Natural killer cell (primary cell): ENCODE results near the gene PCSK5. TPM values are rescaled to one million over a fixed set of nuclear protein-coding genes. Genes with fewer than 3 reads are reported as not detected.

Experiments used
- ATAC-seq, 3 donors: fragments of 150-1000 bp in 2 of 3; fragments of 200-7000 bp in 1 of 3; cut with Tn5 transposase; 1 replicate in 1 of 3; 2 replicates in 2 of 3; pipeline ENCODE4 v1.10.0; 2021; ENCODE audit warnings: mild to moderate bottlenecking in 2 of 3, moderate library complexity in 2 of 3
- DNase-seq, 2 donors: peaks; one replicate each; pipeline versions ENCODE4 v3.0.0 to v3.0.0-alpha.2; 2013 to 2021; ENCODE audit warnings: mixed read lengths in 1 of 2
- H3K27ac ChIP-seq: one replicate; pipeline ENCODE4 v1.5.1; 2013; ENCODE audit warnings: mild to moderate bottlenecking, low read length
- H3K27me3 ChIP-seq: one replicate; pipeline ENCODE4 v1.6.1; 2013; ENCODE audit warnings: low read length; ENCODE audit not compliant: control insufficient read depth, insufficient read depth
- H3K36me3 ChIP-seq: one replicate; pipeline ENCODE4 v1.6.1; 2013; ENCODE audit warnings: low read length; ENCODE audit not compliant: control insufficient read depth, insufficient read depth
- H3K4me1 ChIP-seq: one replicate; pipeline ENCODE4 v1.6.1; 2013; ENCODE audit warnings: low read length; ENCODE audit not compliant: control insufficient read depth, insufficient read depth
- H3K4me3 ChIP-seq: one replicate; pipeline ENCODE4 v1.5.1; 2013; ENCODE audit warnings: low read length
- H3K9me3 ChIP-seq: one replicate; pipeline ENCODE4 v1.6.1; 2013; ENCODE audit warnings: low read length; ENCODE audit not compliant: control insufficient read depth, insufficient read depth
- H3K27ac Mint-ChIP-seq, 2 donors: one replicate each; pipeline ENCODE4 v1.8.0; 2022; ENCODE audit warnings: mild to moderate bottlenecking in 2 of 2, mixed read lengths in 2 of 2, moderate library complexity in 1 of 2
- H3K27me3 Mint-ChIP-seq, 2 donors: one replicate each; pipeline ENCODE4 v1.8.0; 2022; ENCODE audit warnings: low read depth in 2 of 2, mixed read lengths in 2 of 2
- H3K36me3 Mint-ChIP-seq: one replicate; pipeline ENCODE4 v1.8.0; 2022; ENCODE audit warnings: mixed read lengths
- H3K4me1 Mint-ChIP-seq, 2 donors: one replicate each; pipeline ENCODE4 v1.8.0; 2022; ENCODE audit warnings: mixed read lengths in 2 of 2
- H3K4me3 Mint-ChIP-seq: one replicate; pipeline ENCODE4 v1.8.0; 2022; ENCODE audit warnings: mild to moderate bottlenecking, moderate library complexity, mixed read lengths
- H3K9me3 Mint-ChIP-seq, 2 donors: one replicate each; pipeline ENCODE4 v1.8.0; 2022; ENCODE audit warnings: mixed read lengths in 2 of 2
- WGBS: methylation state at CpG from one replicate; pipeline ENCODE4 v1.1.7; 2013; ENCODE audit warnings: missing lambda C conversion rate; ENCODE audit not compliant: insufficient coverage; 5-methylcytosine and 5-hydroxymethylcytosine counted together
- intact Hi-C: fragments of 100-400 bp; cut with micrococcal nuclease; formaldehyde crosslinking; loops from one replicate; pipeline ENCODE4 v1.14.2; 2022
- total RNA-seq, 4 donors: library from RNA; stranded (reverse); fragments of 120-200 nt in 1 of 4; gene quantifications; one replicate each; pipeline versions ENCODE4 v1.2.3 to v1.2.4, GENCODE V29; 2013 to 2022
- TF ChIP-seq, protein P1 (sequence below): fragments of 200-600 bp; IDR thresholded peaks from one replicate; pipeline ENCODE4 v1.8.0; 2022; ENCODE audit warnings: antibody characterized with exemption

PCSK5 gene
- total RNA-seq, 3 donors from 2014 or later (not counting 1 experiment from before 2014, with no cell fraction given): 2.4 to 13.2 (median 5.7) TPM

DNA sequence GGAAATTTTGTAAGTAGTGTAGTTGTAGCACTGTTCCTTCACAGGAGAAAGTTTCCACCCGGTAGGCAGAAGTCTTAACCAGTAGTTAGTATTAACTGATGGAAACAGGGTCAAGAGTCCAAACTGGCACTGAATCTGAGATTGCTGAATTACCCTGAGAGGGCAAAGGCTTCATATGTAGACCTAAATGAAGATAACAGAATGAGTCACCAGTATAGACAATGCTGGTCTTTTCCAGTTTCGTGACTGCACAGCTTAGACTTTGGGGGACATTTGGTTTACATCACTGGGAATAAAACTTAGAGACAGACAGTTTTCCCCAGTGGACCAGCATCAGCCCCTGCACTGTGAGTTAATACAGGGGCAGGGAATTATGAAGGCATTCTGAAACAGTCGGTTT lies 60.5 kb downstream of the PCSK5 start:
- no peak overlapping the region for H3K27ac ChIP-seq
- no peaks in the 10 kb centered on the region for H3K27me3 ChIP-seq
- no peak overlapping the region for H3K27ac Mint-ChIP-seq
- no peaks in the 10 kb centered on the region for H3K4me1 Mint-ChIP-seq
- no peak overlapping the region for H3K4me3 Mint-ChIP-seq
- no peaks in the 10 kb centered on the region for H3K9me3 Mint-ChIP-seq
- no peaks in the 10 kb centered on the region for H3K4me1 ChIP-seq
- TF ChIP-seq, protein P1, sequence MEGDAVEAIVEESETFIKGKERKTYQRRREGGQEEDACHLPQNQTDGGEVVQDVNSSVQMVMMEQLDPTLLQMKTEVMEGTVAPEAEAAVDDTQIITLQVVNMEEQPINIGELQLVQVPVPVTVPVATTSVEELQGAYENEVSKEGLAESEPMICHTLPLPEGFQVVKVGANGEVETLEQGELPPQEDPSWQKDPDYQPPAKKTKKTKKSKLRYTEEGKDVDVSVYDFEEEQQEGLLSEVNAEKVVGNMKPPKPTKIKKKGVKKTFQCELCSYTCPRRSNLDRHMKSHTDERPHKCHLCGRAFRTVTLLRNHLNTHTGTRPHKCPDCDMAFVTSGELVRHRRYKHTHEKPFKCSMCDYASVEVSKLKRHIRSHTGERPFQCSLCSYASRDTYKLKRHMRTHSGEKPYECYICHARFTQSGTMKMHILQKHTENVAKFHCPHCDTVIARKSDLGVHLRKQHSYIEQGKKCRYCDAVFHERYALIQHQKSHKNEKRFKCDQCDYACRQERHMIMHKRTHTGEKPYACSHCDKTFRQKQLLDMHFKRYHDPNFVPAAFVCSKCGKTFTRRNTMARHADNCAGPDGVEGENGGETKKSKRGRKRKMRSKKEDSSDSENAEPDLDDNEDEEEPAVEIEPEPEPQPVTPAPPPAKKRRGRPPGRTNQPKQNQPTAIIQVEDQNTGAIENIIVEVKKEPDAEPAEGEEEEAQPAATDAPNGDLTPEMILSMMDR: no peak
- H3K36me3 Mint-ChIP-seq: no peaks in the 10 kb centered on the region
- H3K9me3 ChIP-seq: no peaks in the 10 kb centered on the region
- no peaks in the 10 kb centered on the region for H3K27me3 Mint-ChIP-seq
- no peak for ATAC-seq
- WGBS: 89% methylated on average over 3 of the region's 3 CpGs
- DNase-seq: no peak
- H3K36me3 ChIP-seq: no peaks in the 10 kb centered on the region
- no peak overlapping the region for H3K4me3 ChIP-seq
- intact Hi-C loops: no loop called here

DNA sequence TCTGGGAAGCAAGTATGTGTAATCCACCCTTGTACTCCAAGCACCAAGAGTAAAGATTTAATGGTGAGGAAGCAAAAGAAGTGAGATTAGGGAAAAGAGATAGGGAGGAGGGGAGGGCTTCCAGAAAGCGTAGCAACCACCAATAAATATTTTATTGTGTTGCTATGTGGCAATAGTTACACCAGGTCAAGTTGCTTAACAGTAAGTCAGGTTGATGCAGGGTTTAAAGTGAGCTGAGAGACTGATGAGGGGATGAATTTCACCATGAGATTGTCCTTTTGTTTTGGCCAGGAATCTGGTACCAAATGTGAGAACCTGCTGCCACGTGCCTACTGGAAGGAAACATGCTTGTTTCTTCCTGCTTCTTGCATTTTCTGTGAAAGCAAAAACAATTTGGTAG lies 62.7 kb downstream of the PCSK5 start:
- TF ChIP-seq, protein P1: no peak
- no peak for DNase-seq
- Histone ChIP-seq H3K36me3 (no peaks in the 10 kb centered on the region), H3K9me3 (no peaks in the 10 kb centered on the region), H3K27me3 (no peaks in the 10 kb centered on the region), H3K27ac (no peak overlapping the region), H3K4me3 (no peak overlapping the region), H3K4me1 (no peaks in the 10 kb centered on the region)
- H3K4me1 Mint-ChIP-seq: no peaks in the 10 kb centered on the region
- WGBS: 66% methylated on average over 2 of the region's 2 CpGs
- no peaks in the 10 kb centered on the region for H3K9me3 Mint-ChIP-seq
- intact Hi-C loops: no loop called here
- no peak for ATAC-seq
- H3K4me3 Mint-ChIP-seq: no peak overlapping the region
- no peak overlapping the region for H3K27ac Mint-ChIP-seq
- no peaks in the 10 kb centered on the region for H3K36me3 Mint-ChIP-seq
- H3K27me3 Mint-ChIP-seq: no peaks in the 10 kb centered on the region

DNA sequence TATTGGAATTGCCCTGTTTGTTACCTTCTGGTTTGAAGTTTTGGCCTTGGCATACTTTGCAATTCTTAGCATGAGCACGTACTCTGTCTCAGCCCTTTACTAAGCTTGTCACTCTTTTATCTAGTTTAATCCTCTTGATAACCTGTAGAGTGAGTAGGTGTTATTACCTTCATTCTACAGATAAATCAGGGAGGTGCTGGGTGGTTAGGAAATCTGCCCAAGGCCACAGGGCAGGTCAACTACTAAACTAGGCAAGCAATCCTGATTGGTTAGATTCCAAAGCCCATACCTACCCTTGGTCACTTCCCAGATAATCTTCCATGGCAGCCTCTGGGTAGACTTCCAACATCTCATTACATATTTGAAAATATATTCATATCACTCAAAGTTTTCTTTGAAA lies 65.7 kb downstream of the PCSK5 start:
- TF ChIP-seq, protein P1: no peak
- no CpG with 5 or more reads among the region's 1 CpG for WGBS
- Histone ChIP-seq H3K4me3 (no peak overlapping the region), H3K9me3 (no peaks in the 10 kb centered on the region), H3K36me3 (no peaks in the 10 kb centered on the region), H3K27ac (no peak overlapping the region), H3K4me1 (no peaks in the 10 kb centered on the region), H3K27me3 (no peaks in the 10 kb centered on the region)
- Mint-ChIP-seq H3K36me3 (no peaks in the 10 kb centered on the region), H3K27ac (no peak overlapping the region), H3K27me3 (peaks cover 0 to 4% of the 10 kb centered on the region in 2 donors), H3K9me3 (no peaks in the 10 kb centered on the region), H3K4me1 (no peaks in the 10 kb centered on the region), H3K4me3 (no peak overlapping the region)
- intact Hi-C loops: no loop called here
- DNase-seq (no peak), ATAC-seq (no peak)

DNA sequence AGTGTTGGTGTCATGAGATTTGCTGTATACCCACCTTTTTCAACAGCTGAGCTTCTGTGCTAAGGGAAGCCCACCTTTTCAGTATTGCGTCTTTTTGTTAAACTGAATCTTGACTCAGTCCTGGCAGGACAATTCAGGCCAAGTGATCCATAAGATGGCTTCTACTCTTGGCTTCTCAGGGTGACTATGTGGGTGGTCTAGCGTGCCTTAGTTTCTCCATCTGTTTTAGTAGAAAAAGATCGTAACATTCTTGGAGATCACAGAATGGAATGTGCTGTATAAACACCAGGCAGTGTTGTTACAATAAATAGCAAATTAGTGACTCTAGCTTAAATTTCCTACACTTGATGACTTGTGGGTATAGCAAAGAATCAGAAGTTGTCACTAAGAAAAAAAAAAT lies 66.6 kb downstream of the PCSK5 start:
- WGBS: 89% methylated on average over 3 of the region's 3 CpGs
- intact Hi-C loops: no loop called here
- H3K4me1 Mint-ChIP-seq: peaks cover 0 to 6% of the 10 kb centered on the region in 2 donors
- Histone ChIP-seq H3K36me3 (no peaks in the 10 kb centered on the region), H3K27ac (no peak overlapping the region), H3K4me3 (no peak overlapping the region), H3K4me1 (no peaks in the 10 kb centered on the region), H3K27me3 (no peaks in the 10 kb centered on the region), H3K9me3 (no peaks in the 10 kb centered on the region)
- H3K27me3 Mint-ChIP-seq: peaks cover 0 to 4% of the 10 kb centered on the region in 2 donors
- TF ChIP-seq, protein P1: no peak
- H3K9me3 Mint-ChIP-seq: no peaks in the 10 kb centered on the region
- no peaks in the 10 kb centered on the region for H3K36me3 Mint-ChIP-seq
- H3K27ac Mint-ChIP-seq: no peak overlapping the region
- no peak overlapping the region for H3K4me3 Mint-ChIP-seq
- no peak for ATAC-seq
- DNase-seq: no peak
